CD4-positive, CD25-positive, alpha-beta regulatory T cell (primary cell): ENCODE results near the gene DUSP22. TPM values are rescaled to one million over a fixed set of nuclear protein-coding genes. Genes with fewer than 3 reads are reported as not detected.
A peak's percentile ranks its signal among the peaks of the same experiment; 100 is the strongest.

Experiments
- ATAC-seq, 2 donors: fragments of 150-1000 bp; cut with Tn5 transposase; one replicate each; pipeline ENCODE4 v1.10.0; 2021; ENCODE audit warnings: low read depth in 2 of 2, moderate number of reproducible peaks in 2 of 2, moderate library complexity in 1 of 2
- DNase-seq, 3 donors: peaks; one replicate each; pipeline versions ENCODE4 v3.0.0 to v3.0.0-alpha.2; 2012 to 2022; ENCODE audit warnings: mixed read lengths in 1 of 3
- H3K27ac ChIP-seq: one replicate; pipeline ENCODE4 v1.7.0; 2013; ENCODE audit warnings: mild to moderate bottlenecking, low read length; ENCODE audit not compliant: insufficient read depth, poor library complexity, severe bottlenecking
- H3K27me3 ChIP-seq: one replicate; pipeline ENCODE4 v1.7.0; 2013; ENCODE audit warnings: low read length; ENCODE audit not compliant: control insufficient read depth, insufficient read depth
- H3K36me3 ChIP-seq: one replicate; pipeline ENCODE4 v1.7.0; 2013; ENCODE audit warnings: mild to moderate bottlenecking, low read length, moderate library complexity; ENCODE audit not compliant: control insufficient read depth, insufficient read depth
- H3K4me1 ChIP-seq: 2 replicates; pipeline ENCODE4 v1.7.0; 2013; ENCODE audit warnings: mild to moderate bottlenecking, low read length; ENCODE audit not compliant: insufficient read depth, control insufficient read depth, poor library complexity, severe bottlenecking
- H3K4me3 ChIP-seq: one replicate; pipeline ENCODE4 v1.7.0; 2013; ENCODE audit warnings: low read depth, mild to moderate bottlenecking, low read length, moderate library complexity
- H3K9me3 ChIP-seq, 2 experiments: 1 replicate in 1 of 2; 2 replicates in 1 of 2; pipeline ENCODE4 v1.7.0; 2013; ENCODE audit warnings: low read length in 2 of 2, mild to moderate bottlenecking in 1 of 2, moderate library complexity in 1 of 2; ENCODE audit not compliant: control insufficient read depth in 2 of 2
- H3K27ac Mint-ChIP-seq, 3 donors: one replicate each; pipeline ENCODE4 v1.8.0; 2020 to 2022; ENCODE audit warnings: mild to moderate bottlenecking in 3 of 3, mixed read lengths in 3 of 3, moderate library complexity in 2 of 3
- H3K27me3 Mint-ChIP-seq: one replicate; pipeline ENCODE4 v1.8.0; 2022; ENCODE audit warnings: mild to moderate bottlenecking, mixed read lengths
- H3K36me3 Mint-ChIP-seq: one replicate; pipeline ENCODE4 v1.8.0; 2020; ENCODE audit warnings: mixed read lengths
- H3K4me1 Mint-ChIP-seq, 4 donors: one replicate each; pipeline ENCODE4 v1.8.0; 2020 to 2022; ENCODE audit warnings: mixed read lengths in 4 of 4, mild to moderate bottlenecking in 1 of 4
- H3K4me3 Mint-ChIP-seq, 4 donors: one replicate each; pipeline ENCODE4 v1.8.0; 2020 to 2022; ENCODE audit warnings: mild to moderate bottlenecking in 4 of 4, mixed read lengths in 4 of 4, moderate library complexity in 3 of 4
- H3K9me3 Mint-ChIP-seq, 7 donors: one replicate each; pipeline ENCODE4 v1.8.0; 2020 to 2022; ENCODE audit warnings: mixed read lengths in 7 of 7, mild to moderate bottlenecking in 3 of 7, moderate library complexity in 2 of 7
- polyA plus RNA-seq, 4 donors: library from polyadenylated mRNA; unstranded; fragments of 300-500 nt; fragmentation: Illumina TruSeq; gene quantifications; one replicate each; pipeline ENCODE4 v1.2.3, GENCODE V29; 2021
- total RNA-seq: library from RNA; stranded (reverse); gene quantifications from one replicate; pipeline ENCODE4 v1.2.3, GENCODE V29; 2022

DUSP22 gene
- total and polyA plus RNA-seq, 5 donors from 2014 or later: 45.5 to 48.5 (median 46.6) TPM

- H3K27me3 ChIP-seq: no peaks in the 10 kb centered on the region
- peaks cover 0 to 4% (median 0%) of the 10 kb centered on the region in 7 donors for H3K9me3 Mint-ChIP-seq
- H3K9me3 ChIP-seq: no peaks in the 10 kb centered on the region
- H3K36me3 ChIP-seq: no peaks in the 10 kb centered on the region
- ATAC-seq (no peak), DNase-seq (peak in 1 of 3 donors; percentile 33)
- peaks cover 26 to 52% (median 46%) of the 10 kb centered on the region in 4 donors for H3K4me1 Mint-ChIP-seq
- no peak overlapping the region for H3K4me3 ChIP-seq
- H3K4me3 Mint-ChIP-seq: peak overlapping the region in 1 of 4 donors; percentile 20
- peaks cover 31% of the 10 kb centered on the region for H3K4me1 ChIP-seq
- H3K27ac Mint-ChIP-seq: peak overlapping the region; percentile 4 to 16 (median 4)
- no peaks in the 10 kb centered on the region for H3K27me3 Mint-ChIP-seq
- H3K36me3 Mint-ChIP-seq: peaks cover 6% of the 10 kb centered on the region
- no peak overlapping the region for H3K27ac ChIP-seq
Observed at GRCh38 chr6:315921-316752, 23.9 kb downstream of the DUSP22 start.

- H3K4me1 Mint-ChIP-seq: peaks cover 26 to 50% (median 44%) of the 10 kb centered on the region in 4 donors
- Histone ChIP-seq H3K27me3 (no peaks in the 10 kb centered on the region), H3K4me3 (no peak overlapping the region), H3K4me1 (peaks cover 31% of the 10 kb centered on the region), H3K27ac (no peak overlapping the region), H3K36me3 (no peaks in the 10 kb centered on the region), H3K9me3 (no peaks in the 10 kb centered on the region)
- DNase-seq (no peak), ATAC-seq (no peak)
- peak overlapping the region in 1 of 3 donors; percentile 4 for H3K27ac Mint-ChIP-seq
- H3K27me3 Mint-ChIP-seq: no peaks in the 10 kb centered on the region
- H3K36me3 Mint-ChIP-seq: peaks cover 6% of the 10 kb centered on the region
- H3K4me3 Mint-ChIP-seq: peak overlapping the region in 1 of 4 donors; percentile 20
- H3K9me3 Mint-ChIP-seq: peaks cover 0 to 4% (median 0%) of the 10 kb centered on the region in 7 donors
Observed at GRCh38 chr6:316753-317038, 24.4 kb downstream of the DUSP22 start.

GRCh38 chr6:317060-317447, 24.8 kb downstream of the DUSP22 start:
- Histone ChIP-seq H3K36me3 (no peaks in the 10 kb centered on the region), H3K4me1 (peaks cover 29% of the 10 kb centered on the region), H3K9me3 (no peaks in the 10 kb centered on the region), H3K27me3 (no peaks in the 10 kb centered on the region), H3K4me3 (no peak overlapping the region), H3K27ac (no peak overlapping the region)
- Mint-ChIP-seq H3K27me3 (no peaks in the 10 kb centered on the region), H3K4me1 (peaks cover 23 to 47% (median 41%) of the 10 kb centered on the region in 4 donors), H3K9me3 (peaks cover 0 to 4% (median 0%) of the 10 kb centered on the region in 7 donors), H3K36me3 (peaks cover 6% of the 10 kb centered on the region), H3K27ac (peak overlapping the region; percentile 21 to 57 (median 24)), H3K4me3 (peak overlapping the region in 1 of 4 donors; percentile 20)
- DNase-seq: no peak
- no peak for ATAC-seq

- H3K27me3 Mint-ChIP-seq: no peaks in the 10 kb centered on the region
- no peak for DNase-seq
- no peak overlapping the region for H3K27ac ChIP-seq
- H3K36me3 ChIP-seq: no peaks in the 10 kb centered on the region
- H3K27ac Mint-ChIP-seq: peak overlapping the region in 2 of 3 donors; percentile 21 to 24
- peak overlapping the region in 1 of 4 donors; percentile 20 for H3K4me3 Mint-ChIP-seq
- H3K4me1 ChIP-seq: peaks cover 24% of the 10 kb centered on the region
- peaks cover 6% of the 10 kb centered on the region for H3K36me3 Mint-ChIP-seq
- no peaks in the 10 kb centered on the region for H3K9me3 ChIP-seq
- H3K4me1 Mint-ChIP-seq: peaks cover 17 to 41% (median 37%) of the 10 kb centered on the region in 4 donors
- H3K27me3 ChIP-seq: no peaks in the 10 kb centered on the region
- no peak overlapping the region for H3K4me3 ChIP-seq
- ATAC-seq: no peak
- H3K9me3 Mint-ChIP-seq: peaks cover 0 to 4% (median 0%) of the 10 kb centered on the region in 7 donors
Observed at GRCh38 chr6:317448-318144, 25.3 kb downstream of the DUSP22 start.

GRCh38 chr6:318243-318890, 26.1 kb downstream of the DUSP22 start:
- peaks cover 10 to 34% (median 30%) of the 10 kb centered on the region in 4 donors for H3K4me1 Mint-ChIP-seq
- no peak for DNase-seq

GRCh38 chr6:319177-320131, 27.2 kb downstream of the DUSP22 start:
- H3K4me1 ChIP-seq: peaks cover 16% of the 10 kb centered on the region
- H3K27me3 Mint-ChIP-seq: no peaks in the 10 kb centered on the region
- H3K4me3 ChIP-seq: peak overlapping the region; percentile 1

More at GRCh38 chr6:318243-318890, 26.1 kb downstream of the DUSP22 start:
- Histone ChIP-seq H3K9me3 (no peaks in the 10 kb centered on the region), H3K4me1 (peaks cover 17% of the 10 kb centered on the region), H3K27ac (no peak overlapping the region), H3K4me3 (no peak overlapping the region), H3K36me3 (no peaks in the 10 kb centered on the region), H3K27me3 (no peaks in the 10 kb centered on the region)
- H3K9me3 Mint-ChIP-seq: peaks cover 0 to 4% (median 0%) of the 10 kb centered on the region in 7 donors
- H3K27ac Mint-ChIP-seq: peak overlapping the region in 2 of 3 donors; percentile 10 to 24
- peak overlapping the region in 1 of 4 donors; percentile 20 for H3K4me3 Mint-ChIP-seq
- ATAC-seq: no peak
- no peaks in the 10 kb centered on the region for H3K27me3 Mint-ChIP-seq
- H3K36me3 Mint-ChIP-seq: peaks cover 6% of the 10 kb centered on the region

More at GRCh38 chr6:319177-320131, 27.2 kb downstream of the DUSP22 start:
- Mint-ChIP-seq H3K36me3 (peaks cover 6% of the 10 kb centered on the region), H3K4me1 (peaks cover 7 to 36% (median 30%) of the 10 kb centered on the region in 4 donors), H3K27ac (peak overlapping the region; percentile 29 to 80 (median 74)), H3K4me3 (peak overlapping the region; percentile 1 to 42 (median 16)), H3K9me3 (peaks cover 0 to 4% (median 0%) of the 10 kb centered on the region in 7 donors)
- Histone ChIP-seq H3K27ac (no peak overlapping the region), H3K27me3 (no peaks in the 10 kb centered on the region), H3K9me3 (no peaks in the 10 kb centered on the region), H3K36me3 (no peaks in the 10 kb centered on the region)
- DNase-seq: peak in 1 of 3 donors; percentile 60
- ATAC-seq: no peak
